Suprapubic skin (tissue), 4 donors: ENCODE results near the gene PSMA7. TPM values are rescaled to one million over a fixed set of nuclear protein-coding genes. Genes with fewer than 3 reads are reported as not detected.
A peak's percentile ranks its signal among the peaks of the same experiment; 100 is the strongest.

Experiments used
- DNase-seq, 2 donors: peaks; one replicate each; pipeline ENCODE4 v3.0.0-alpha.2; 2019; ENCODE audit warnings: low spot score in 2 of 2
- H3K27ac ChIP-seq: fragments of 200-600 bp; sonication (generic); one replicate; pipeline ENCODE4 v1.5.1; 2019
- H3K27me3 ChIP-seq: fragments of 200-600 bp; sonication (generic); one replicate; pipeline ENCODE4 v1.5.1; 2019
- H3K36me3 ChIP-seq: fragments of 200-600 bp; sonication (generic); one replicate; pipeline ENCODE4 v1.5.1; 2019
- H3K4me1 ChIP-seq: fragments of 200-600 bp; sonication (generic); one replicate; pipeline ENCODE4 v1.5.1; 2019
- H3K4me3 ChIP-seq: fragments of 200-600 bp; sonication (generic); one replicate; pipeline ENCODE4 v1.5.1; 2019; ENCODE audit warnings: mild to moderate bottlenecking
- H3K9me3 ChIP-seq: fragments of 200-600 bp; sonication (generic); one replicate; pipeline ENCODE4 v1.5.1; 2019
- EP300 ChIP-seq: sonication (generic); formaldehyde crosslinking; IDR thresholded peaks from one replicate; pipeline ENCODE4 v1.6.1; 2017; ENCODE audit warnings: antibody characterized with exemption
- POLR2A ChIP-seq, 2 donors: fragments of 450-650 bp; IDR thresholded peaks; one replicate each; pipeline ENCODE4 v1.6.1; 2017; ENCODE audit warnings: antibody characterized with exemption in 2 of 2, mild to moderate bottlenecking in 2 of 2, moderate library complexity in 2 of 2
- POLR2AphosphoS5 ChIP-seq, 3 donors: sonication (generic); formaldehyde crosslinking; IDR thresholded peaks; one replicate each; pipeline ENCODE4 v1.6.1; 2017; ENCODE audit warnings: antibody characterized with exemption in 3 of 3
- WGBS: methylation state at CpG from one replicate; pipeline ENCODE4 v1.1.5; 2018; 5-methylcytosine and 5-hydroxymethylcytosine counted together
- total RNA-seq, 4 donors: library from RNA; depleted of rRNA; stranded (reverse); fragments of >200 nt; gene quantifications; one replicate each; pipeline ENCODE4 v1.1.0, GENCODE V29; 2016
- TF ChIP-seq, protein P1 (sequence below), 2 donors: fragments of 200-600 bp in 1 of 2; fragments of 450-650 bp in 1 of 2; sonication (generic) in 1 of 2; IDR thresholded peaks; one replicate each; pipeline ENCODE4 v1.5.1; 2016 to 2019; ENCODE audit warnings: antibody characterized with exemption in 2 of 2, mild to moderate bottlenecking in 1 of 2, moderate library complexity in 1 of 2

Gene PSMA7
- total RNA-seq, 4 donors from 2014 or later, result 163 to 226 (median 208) TPM

DNA sequence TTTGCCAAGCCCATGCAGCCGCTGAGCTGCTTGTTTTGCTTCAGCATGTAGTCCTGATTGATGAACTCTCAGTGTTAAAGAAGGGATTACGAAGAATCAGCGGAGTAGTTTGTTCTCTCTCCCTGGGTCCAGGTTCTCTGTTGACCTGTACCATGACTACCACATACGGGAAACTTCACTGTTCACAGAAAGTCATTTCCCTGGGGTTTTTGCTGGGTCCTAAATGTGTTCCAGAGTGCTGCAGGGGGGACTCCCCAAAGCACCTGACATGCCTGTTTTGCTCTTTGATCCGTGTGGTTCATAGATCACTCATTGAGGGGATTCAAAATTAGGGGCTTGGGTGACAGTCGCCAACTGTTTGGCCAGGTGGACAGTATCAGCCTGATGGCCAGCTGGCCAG, 15.4 kb downstream of the PSMA7 start:
- Histone ChIP-seq H3K4me3 (no peak overlapping the region), H3K36me3 (peaks cover 81% of the 10 kb centered on the region), H3K4me1 (peaks cover 32% of the 10 kb centered on the region), H3K27me3 (no peaks in the 10 kb centered on the region), H3K9me3 (no peaks in the 10 kb centered on the region), H3K27ac (no peak overlapping the region)
- TF ChIP-seq POLR2A (IDR thresholded peaks at IDR 0.05), result no peak
- TF ChIP-seq, protein P1, sequence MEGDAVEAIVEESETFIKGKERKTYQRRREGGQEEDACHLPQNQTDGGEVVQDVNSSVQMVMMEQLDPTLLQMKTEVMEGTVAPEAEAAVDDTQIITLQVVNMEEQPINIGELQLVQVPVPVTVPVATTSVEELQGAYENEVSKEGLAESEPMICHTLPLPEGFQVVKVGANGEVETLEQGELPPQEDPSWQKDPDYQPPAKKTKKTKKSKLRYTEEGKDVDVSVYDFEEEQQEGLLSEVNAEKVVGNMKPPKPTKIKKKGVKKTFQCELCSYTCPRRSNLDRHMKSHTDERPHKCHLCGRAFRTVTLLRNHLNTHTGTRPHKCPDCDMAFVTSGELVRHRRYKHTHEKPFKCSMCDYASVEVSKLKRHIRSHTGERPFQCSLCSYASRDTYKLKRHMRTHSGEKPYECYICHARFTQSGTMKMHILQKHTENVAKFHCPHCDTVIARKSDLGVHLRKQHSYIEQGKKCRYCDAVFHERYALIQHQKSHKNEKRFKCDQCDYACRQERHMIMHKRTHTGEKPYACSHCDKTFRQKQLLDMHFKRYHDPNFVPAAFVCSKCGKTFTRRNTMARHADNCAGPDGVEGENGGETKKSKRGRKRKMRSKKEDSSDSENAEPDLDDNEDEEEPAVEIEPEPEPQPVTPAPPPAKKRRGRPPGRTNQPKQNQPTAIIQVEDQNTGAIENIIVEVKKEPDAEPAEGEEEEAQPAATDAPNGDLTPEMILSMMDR (IDR thresholded peaks at IDR 0.05), result no peak
- no peak for TF ChIP-seq POLR2AphosphoS5 (IDR thresholded peaks at IDR 0.05)
- TF ChIP-seq EP300, result no peak
- DNase-seq, result no peak
- 87% methylated on average over 6 of the region's 6 CpGs for WGBS

DNA sequence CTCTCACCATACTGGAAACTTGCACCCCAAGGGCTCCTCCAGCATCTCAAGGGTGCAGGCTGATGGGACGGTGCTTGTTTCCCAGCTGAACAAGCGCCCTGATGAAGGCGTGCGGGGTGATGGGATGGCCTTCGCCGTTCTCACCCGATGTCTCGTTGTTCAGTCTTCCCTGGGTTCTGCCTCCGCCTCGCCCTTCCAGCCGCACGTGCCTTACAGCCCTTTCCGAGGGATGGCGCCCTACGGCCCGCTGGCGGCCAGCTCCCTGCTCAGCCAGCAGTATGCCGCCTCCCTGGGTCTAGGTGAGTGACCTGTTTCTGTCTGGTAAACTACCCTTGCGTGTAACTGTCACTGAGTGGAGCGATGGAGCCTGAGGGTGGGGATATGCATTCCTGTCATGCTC, 17.1 kb downstream of the PSMA7 start:
- TF ChIP-seq, protein P1 (IDR thresholded peaks at IDR 0.05), result no peak
- no peak for TF ChIP-seq EP300
- H3K27ac ChIP-seq, result no peak overlapping the region
- H3K4me1 ChIP-seq, result peaks cover 18% of the 10 kb centered on the region
- no peaks in the 10 kb centered on the region for H3K9me3 ChIP-seq
- 89% methylated on average over 20 of the region's 20 CpGs for WGBS
- H3K36me3 ChIP-seq, result peaks cover 64% of the 10 kb centered on the region
- no peak overlapping the region for H3K4me3 ChIP-seq
- no peak for DNase-seq
- no peaks in the 10 kb centered on the region for H3K27me3 ChIP-seq

DNA sequence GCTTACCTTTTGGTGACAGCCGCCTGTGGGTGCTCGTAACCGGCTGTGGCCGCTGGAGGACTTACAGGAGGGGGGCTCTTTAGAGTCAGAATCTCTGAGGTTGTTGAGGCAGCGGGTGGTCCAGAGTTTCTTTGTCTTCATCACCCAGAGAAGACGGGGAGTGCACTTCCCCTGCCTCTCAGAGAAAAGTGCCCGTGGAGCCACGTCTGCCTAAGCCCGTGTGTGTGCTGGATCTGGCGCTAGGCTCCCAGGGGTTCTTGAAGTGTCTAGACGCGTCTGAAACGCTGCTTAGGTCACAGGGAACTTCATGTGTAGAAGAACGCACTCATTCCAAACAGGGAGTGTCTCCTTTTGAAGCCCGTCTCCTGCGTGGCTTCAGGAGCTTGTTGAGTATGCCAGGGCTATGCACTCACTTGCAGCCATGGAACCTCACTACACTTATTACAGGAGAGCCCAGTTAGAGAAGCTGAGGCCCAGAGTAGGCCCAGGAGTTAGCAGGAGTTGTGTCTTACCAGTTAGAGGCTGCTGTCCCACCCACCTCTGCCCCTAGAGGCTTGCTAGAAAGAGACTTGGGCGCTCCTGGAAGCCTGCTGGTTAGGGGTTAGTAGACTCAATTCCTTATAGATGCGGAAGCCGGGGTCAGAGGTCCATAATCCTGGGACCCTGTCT, 19.6 kb downstream of the PSMA7 start:
- TF ChIP-seq EP300 (no peak), POLR2A (IDR thresholded peaks at IDR 0.05) (no peak), POLR2AphosphoS5 (IDR thresholded peaks at IDR 0.05) (no peak)
- TF ChIP-seq, protein P1 (IDR thresholded peaks at IDR 0.05), result no peak
- Histone ChIP-seq H3K4me3 (peak overlapping the region; percentile 82), H3K36me3 (peaks cover 39% of the 10 kb centered on the region), H3K9me3 (no peaks in the 10 kb centered on the region), H3K27ac (peak overlapping the region; percentile 91), H3K27me3 (peaks cover 8% of the 10 kb centered on the region), H3K4me1 (peaks cover 18% of the 10 kb centered on the region)
- DNase-seq, result peak in 1 of 2 donors; percentile 58
- 18% methylated on average over 14 of the region's 19 CpGs for WGBS

DNA sequence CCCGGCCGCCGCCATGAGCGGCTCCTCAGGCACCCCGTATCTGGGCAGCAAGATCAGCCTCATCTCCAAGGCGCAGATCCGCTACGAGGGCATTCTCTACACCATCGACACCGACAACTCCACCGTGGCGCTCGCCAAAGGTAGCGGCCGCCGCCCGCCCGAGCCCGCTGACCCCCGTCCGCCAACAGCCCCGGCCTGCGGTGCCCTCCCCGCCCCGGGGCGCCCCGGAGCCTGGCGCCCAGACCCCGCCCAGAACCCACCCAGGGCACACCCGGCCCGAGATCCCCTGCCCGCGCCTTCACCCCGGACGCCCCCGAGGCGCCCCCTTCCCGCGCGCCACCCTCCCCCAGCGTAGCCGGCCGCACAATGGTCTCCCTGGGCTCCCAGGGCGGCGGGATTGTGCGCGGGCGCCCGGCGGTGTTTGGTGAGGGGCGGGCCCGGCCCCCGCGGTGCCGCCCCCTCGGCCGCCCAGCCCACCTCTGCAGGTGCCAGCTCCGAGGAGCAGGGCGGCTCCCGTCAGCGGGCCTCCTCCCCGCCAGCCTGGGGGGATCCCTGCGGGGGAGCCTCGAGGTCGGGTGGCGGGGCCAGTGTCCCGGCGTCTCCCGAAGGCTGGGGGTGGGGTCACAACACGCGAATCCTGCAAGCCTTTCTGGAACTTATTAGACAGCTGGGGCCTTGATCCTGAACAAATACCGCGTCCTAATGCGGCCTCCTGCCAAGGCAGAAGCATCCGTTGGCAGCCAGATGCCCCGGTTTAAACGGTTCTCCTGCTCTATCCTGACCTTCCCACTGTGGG, 20.3 kb downstream of the PSMA7 start:
- 0% methylated on average over 11 of the region's 77 CpGs for WGBS
- Histone ChIP-seq H3K27ac (peak overlapping the region; percentile 91), H3K36me3 (peaks cover 31% of the 10 kb centered on the region), H3K4me1 (peaks cover 18% of the 10 kb centered on the region), H3K9me3 (no peaks in the 10 kb centered on the region), H3K4me3 (peak overlapping the region; percentile 82), H3K27me3 (peaks cover 13% of the 10 kb centered on the region)
- DNase-seq, result peak in 1 of 2 donors; percentile 75
- TF ChIP-seq, protein P1 (IDR thresholded peaks at IDR 0.05), result no peak
- TF ChIP-seq POLR2AphosphoS5 (IDR thresholded peaks at IDR 0.05), result no peak
- no peak for TF ChIP-seq EP300
- TF ChIP-seq POLR2A (IDR thresholded peaks at IDR 0.05), result no peak
